ENCODE data around the gene CLDN7. TPM values are rescaled to one million over a fixed set of nuclear protein-coding genes. Genes with fewer than 3 reads are reported as not detected.

The CLDN7 gene
- total RNA-seq, 2 experiments from 2014 or later, result 0.29 TPM; not detected in 1

DNA sequence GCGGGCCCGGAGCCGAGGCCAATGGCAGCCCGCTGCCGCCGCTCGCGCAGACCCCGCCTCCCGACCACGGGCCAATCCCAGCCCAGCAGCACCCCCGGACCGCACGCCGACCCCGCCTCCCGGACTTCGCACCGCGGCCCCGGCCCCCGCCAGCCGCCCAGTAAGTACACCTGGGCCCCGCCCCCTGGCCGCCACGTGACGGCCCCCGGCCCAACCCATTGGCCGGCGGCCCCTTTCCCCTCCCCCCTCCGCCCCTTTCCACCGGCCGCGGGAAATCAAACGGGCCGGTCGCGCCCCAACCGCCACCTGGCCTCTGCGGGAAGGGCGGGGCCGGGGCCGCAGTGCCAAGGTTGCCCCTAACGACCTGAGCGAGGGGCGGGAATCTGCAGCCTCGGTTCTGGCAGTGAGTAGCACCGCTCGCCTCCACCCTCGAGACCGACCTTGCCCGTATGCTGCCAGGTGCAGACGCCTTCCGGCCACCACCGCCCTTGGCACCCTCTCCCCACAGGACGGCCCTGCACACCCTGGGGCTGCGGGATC, 32.4 kb upstream of the CLDN7 start, which contains the start of gene YBX2:
TSS of gene YBX2 (minus strand) at position 26 of the 540 bp plus-strand sequence. CDS start 139 bp downstream, outside the sequence.
- H3K4me3 Mint-ChIP-seq, result peak within 1 kb of the TSS; percentile 73
- peaks cover 26% of the 10 kb centered on the region for H3K4me1 Mint-ChIP-seq
- ChIA-PET CTCF (no interaction called here), POLR2A (no interaction called here)
- H3K36me3 Mint-ChIP-seq (ENCODE audit: low read depth), result no peaks in the 10 kb centered on the region
- peak within 1 kb of the TSS; percentile 85 for H3K27ac Mint-ChIP-seq
- H3K27me3 Mint-ChIP-seq, result peaks cover 40% of the 10 kb centered on the region
- H3K9me3 Mint-ChIP-seq, result no peaks in the 10 kb centered on the region
- DNase-seq, result peak; percentile 72

DNA sequence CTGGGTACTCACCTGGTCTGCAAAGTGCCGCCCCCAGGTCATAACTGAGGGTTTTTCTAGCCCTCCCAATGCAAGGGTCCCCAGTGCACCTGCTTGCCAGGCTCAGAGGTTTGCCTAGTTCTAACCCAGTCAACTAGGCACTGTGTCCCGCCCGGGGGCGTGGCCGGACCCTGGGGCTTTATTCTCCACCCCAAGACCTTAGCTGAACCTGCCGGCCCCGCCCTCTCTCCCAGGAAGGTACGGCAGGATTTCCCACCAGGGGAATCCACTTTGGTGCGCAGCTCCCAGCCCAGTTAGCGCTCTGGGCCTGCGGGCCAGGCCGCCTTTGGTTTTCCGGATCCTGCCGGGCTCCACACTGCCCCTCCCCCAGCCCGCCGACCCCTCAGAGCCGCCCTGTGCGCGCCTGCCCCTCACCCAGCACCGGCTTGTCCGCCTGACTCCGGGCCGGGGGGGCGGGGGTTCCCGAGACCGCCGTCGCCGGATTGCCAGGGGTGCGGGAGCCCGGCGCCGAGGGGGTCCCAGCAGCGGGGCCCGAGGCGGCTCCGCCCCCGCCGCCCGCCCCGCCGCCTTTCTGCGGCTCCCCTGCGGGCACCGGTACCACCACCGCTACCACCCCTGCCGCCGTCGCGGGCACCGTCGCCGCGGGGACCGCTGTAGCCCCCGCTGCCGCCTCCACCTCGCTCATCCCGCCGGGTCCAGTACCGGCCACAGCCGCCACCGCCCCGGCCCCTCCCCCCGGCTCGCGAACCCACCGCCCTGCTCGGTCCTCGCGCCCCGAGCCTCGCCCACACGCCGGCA, 31.7 kb upstream of the CLDN7 start:
- H3K27ac Mint-ChIP-seq, result no peak overlapping the region
- no peaks in the 10 kb centered on the region for H3K36me3 Mint-ChIP-seq (ENCODE audit: low read depth)
- peaks cover 40% of the 10 kb centered on the region for H3K27me3 Mint-ChIP-seq
- H3K4me3 Mint-ChIP-seq, result peak overlapping the region; percentile 41
- ChIA-PET CTCF (interaction anchor here (0.6 to 1.9 kb wide), 6 partner anchors 11 to 255 kb away, joined by 3 to 4 read pairs (median 3); partner anchors contain the start of genes SLC2A4 and TNFSF12), POLR2A (no interaction called here)
- H3K9me3 Mint-ChIP-seq, result no peaks in the 10 kb centered on the region
- no peak for DNase-seq
- peaks cover 26% of the 10 kb centered on the region for H3K4me1 Mint-ChIP-seq

DNA sequence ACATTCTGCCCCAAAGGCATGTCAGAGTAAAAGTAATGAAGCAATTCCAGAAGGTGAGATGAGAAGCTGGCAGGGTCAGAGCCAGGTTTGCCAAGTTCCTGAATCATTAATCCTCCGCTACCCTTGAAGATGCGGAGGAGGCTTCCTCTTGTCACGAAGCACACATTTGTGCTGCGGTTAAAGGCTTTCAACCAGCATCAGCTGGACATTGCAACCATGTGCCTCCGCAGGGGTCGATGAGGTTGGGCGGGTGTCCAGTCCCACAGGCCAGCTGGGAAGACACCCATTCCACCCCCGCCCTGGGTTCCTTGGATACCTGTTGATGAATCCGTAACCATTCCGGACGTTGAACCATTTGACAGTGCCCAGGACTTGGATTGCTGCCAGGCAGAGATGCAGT, 30.9 kb upstream of the CLDN7 start:
- Mint-ChIP-seq H3K9me3 (no peaks in the 10 kb centered on the region), H3K27ac (no peak overlapping the region), H3K27me3 (peaks cover 41% of the 10 kb centered on the region), H3K4me3 (no peak overlapping the region), H3K36me3 (ENCODE audit: low read depth) (no peaks in the 10 kb centered on the region), H3K4me1 (peaks cover 26% of the 10 kb centered on the region)
- DNase-seq, result no peak
- ChIA-PET POLR2A (no interaction called here), CTCF (interaction anchor here (0.6 to 1.9 kb wide), 6 partner anchors 10 to 255 kb away, joined by 3 to 4 read pairs (median 3); partner anchors contain the start of genes CTDNEP1, ELP5, SLC2A4 and TNFSF12)

DNA sequence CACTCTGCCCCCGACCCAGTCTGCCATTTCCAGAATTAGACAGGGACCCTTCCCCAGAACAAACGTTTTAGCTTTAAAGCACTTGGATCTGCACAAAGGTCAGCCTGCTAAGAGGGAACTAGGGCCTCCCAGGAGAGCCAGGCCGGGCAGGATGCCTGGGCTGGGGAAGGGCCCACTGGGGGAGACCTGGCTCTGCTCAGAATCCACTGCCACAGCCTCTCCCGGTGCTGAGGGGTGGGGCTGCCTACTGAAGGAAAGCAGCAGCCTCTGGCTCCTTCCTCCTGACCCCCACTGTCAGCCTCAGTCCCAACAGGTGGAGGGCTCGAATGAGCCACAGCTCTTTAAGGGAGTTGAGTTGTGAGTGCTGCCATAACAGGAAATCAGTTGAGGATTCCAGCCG, 30.5 kb upstream of the CLDN7 start:
- H3K27ac Mint-ChIP-seq, result no peak overlapping the region
- H3K4me1 Mint-ChIP-seq, result peaks cover 26% of the 10 kb centered on the region
- H3K9me3 Mint-ChIP-seq, result no peaks in the 10 kb centered on the region
- POLR2A ChIA-PET, result no interaction called here
- H3K27me3 Mint-ChIP-seq, result peaks cover 46% of the 10 kb centered on the region
- no peak overlapping the region for H3K4me3 Mint-ChIP-seq
- no peak for DNase-seq
- no peaks in the 10 kb centered on the region for H3K36me3 Mint-ChIP-seq (ENCODE audit: low read depth)
- CTCF ChIA-PET, result interaction anchor here (1.1 to 2.1 kb wide), 4 partner anchors 9 to 41 kb away, joined by 3 to 11 read pairs (median 4); partner anchors contain the start of genes CTDNEP1, ELP5 and SLC2A4

DNA sequence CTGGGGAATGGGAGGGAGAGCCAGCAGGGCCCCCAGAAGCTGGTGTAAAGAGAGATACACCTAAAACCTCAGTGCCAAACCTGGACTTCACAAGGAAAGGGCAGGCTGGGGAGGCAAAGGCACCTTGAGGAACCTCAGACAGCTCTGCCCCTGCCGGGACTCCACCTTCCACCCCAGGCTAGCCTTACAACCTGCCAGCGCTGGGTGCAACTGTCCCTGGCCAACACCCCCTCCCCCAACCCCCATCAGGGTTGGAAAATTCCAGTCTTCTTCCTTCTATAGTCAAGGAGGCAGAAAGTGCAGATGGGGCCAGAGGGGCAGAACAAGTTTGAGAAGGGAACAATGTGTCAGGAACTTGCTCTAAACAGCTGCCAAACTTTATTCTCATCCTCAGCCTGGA, 29.9 kb upstream of the CLDN7 start:
- Mint-ChIP-seq H3K27me3 (peaks cover 51% of the 10 kb centered on the region), H3K36me3 (ENCODE audit: low read depth) (no peaks in the 10 kb centered on the region), H3K4me3 (no peak overlapping the region), H3K4me1 (peaks cover 26% of the 10 kb centered on the region), H3K9me3 (no peaks in the 10 kb centered on the region), H3K27ac (no peak overlapping the region)
- ChIA-PET CTCF (interaction anchor here (1.2 to 2.1 kb wide), 3 partner anchors 10 to 40 kb away, joined by 3 to 11 read pairs (median 4); partner anchors contain the start of genes CTDNEP1, ELP5 and SLC2A4), POLR2A (no interaction called here)
- DNase-seq, result no peak

DNA sequence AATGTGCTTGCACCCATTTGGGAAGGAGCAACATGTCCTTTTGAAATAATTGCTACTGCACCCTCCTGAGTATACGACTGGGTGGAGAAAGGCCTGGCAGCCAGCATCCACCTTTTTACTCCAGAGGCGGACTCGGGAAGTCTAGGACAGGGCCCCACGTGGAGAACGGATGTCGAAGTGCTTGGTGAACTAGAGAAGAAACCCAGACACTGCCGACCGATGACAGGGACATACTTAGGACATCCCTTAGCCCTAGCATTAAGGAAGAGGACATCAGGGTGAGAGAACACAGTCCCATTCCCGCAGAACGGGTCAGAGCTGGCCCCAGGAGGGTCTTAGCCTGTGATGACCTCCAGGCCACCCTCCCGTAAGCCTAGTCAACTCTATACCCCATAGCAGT, 28.4 kb upstream of the CLDN7 start:
- Mint-ChIP-seq H3K4me1 (peaks cover 15% of the 10 kb centered on the region), H3K27me3 (peaks cover 59% of the 10 kb centered on the region), H3K27ac (no peak overlapping the region), H3K4me3 (no peak overlapping the region), H3K9me3 (no peaks in the 10 kb centered on the region), H3K36me3 (ENCODE audit: low read depth) (no peaks in the 10 kb centered on the region)
- ChIA-PET POLR2A (no interaction called here), CTCF (interaction anchor here (1.0 to 2.1 kb wide), 3 partner anchors 14 to 70 kb away, joined by 3 to 11 read pairs (median 3); no protein-coding TSS in a partner anchor)
- DNase-seq, result no peak

DNA sequence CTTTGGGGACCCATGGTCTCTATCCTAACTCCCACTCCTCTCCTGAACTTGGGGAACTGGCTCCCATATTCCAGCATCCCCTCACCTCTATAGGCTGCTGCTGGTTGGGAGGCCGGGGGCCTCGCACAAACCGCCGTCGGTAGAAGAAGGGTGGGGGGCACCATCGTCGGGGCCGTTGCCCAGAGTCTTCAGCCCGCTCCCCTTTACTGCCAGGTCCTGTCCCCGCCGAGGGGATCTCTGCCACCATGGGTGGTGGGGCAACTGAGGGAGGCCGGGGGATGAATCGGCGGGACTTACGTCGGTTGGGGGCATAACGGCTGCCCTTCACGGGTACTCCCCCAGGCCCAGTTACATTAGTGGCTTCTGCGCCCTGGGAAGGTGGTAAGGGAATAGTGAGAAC, 27.9 kb upstream of the CLDN7 start:
- no peak overlapping the region for H3K27ac Mint-ChIP-seq

DNA sequence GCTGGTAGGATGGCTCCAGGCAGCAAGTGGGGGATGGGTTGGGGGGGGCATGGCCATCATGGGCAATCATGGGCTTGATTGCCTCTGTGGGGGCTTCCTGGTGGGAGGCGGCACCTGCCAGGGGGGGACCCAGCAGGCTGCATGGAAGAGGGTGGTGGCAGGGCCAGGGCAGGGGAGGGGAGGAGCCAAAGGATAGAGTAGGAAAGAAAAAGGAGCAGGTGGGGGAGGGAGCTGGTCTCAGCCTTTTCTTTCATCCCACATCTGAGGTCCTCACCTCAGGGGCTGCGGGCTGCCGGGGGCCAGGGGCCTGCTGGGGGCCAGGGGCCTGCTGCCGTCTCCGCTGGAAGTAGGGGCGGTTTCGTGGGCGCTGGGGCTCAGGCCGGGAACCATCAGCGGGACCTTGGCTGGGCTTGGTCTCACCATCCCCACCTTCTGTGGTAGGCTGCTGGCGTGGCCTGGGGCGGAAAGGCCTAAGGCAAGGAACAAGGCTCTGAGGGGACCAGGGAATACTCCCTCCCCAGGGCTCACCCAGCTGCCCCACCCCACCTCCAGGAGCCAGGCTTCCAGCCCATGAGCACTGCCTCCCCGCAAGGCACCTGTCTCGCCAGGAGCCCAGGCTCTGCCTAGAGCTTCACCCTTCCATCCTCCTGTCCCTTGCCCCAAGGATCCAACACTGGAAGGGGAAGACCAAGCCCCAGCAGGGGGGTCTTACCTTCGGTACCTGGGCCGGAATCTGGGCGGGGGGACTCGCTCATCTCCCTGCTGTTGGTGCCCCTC, 27.2 kb upstream of the CLDN7 start:
- H3K27ac Mint-ChIP-seq, result no peak overlapping the region
- H3K4me3 Mint-ChIP-seq, result no peak overlapping the region
- H3K9me3 Mint-ChIP-seq, result no peaks in the 10 kb centered on the region
- peaks cover 56% of the 10 kb centered on the region for H3K27me3 Mint-ChIP-seq
- CTCF ChIA-PET, result interaction anchor here (1.4 kb wide), 1 partner anchor 69 kb away, joined by 3 read pairs; no protein-coding TSS in a partner anchor
- H3K36me3 Mint-ChIP-seq (ENCODE audit: low read depth), result no peaks in the 10 kb centered on the region
- DNase-seq, result no peak
- POLR2A ChIA-PET, result interaction anchor here (0.6 kb wide), 1 partner anchor 15 kb away, joined by 3 read pairs; no protein-coding TSS in a partner anchor
- peaks cover 7% of the 10 kb centered on the region for H3K4me1 Mint-ChIP-seq

More for the DNA sequence above, 27.9 kb upstream of the CLDN7 start:
- peaks cover 11% of the 10 kb centered on the region for H3K4me1 Mint-ChIP-seq
- H3K36me3 Mint-ChIP-seq (ENCODE audit: low read depth), result no peaks in the 10 kb centered on the region
- CTCF ChIA-PET, result interaction anchor here (1.4 kb wide), 1 partner anchor 70 kb away, joined by 3 read pairs; no protein-coding TSS in a partner anchor
- DNase-seq, result no peak
- H3K27me3 Mint-ChIP-seq, result peaks cover 60% of the 10 kb centered on the region
- no peaks in the 10 kb centered on the region for H3K9me3 Mint-ChIP-seq
- POLR2A ChIA-PET, result no interaction called here
- H3K4me3 Mint-ChIP-seq, result no peak overlapping the region

DNA sequence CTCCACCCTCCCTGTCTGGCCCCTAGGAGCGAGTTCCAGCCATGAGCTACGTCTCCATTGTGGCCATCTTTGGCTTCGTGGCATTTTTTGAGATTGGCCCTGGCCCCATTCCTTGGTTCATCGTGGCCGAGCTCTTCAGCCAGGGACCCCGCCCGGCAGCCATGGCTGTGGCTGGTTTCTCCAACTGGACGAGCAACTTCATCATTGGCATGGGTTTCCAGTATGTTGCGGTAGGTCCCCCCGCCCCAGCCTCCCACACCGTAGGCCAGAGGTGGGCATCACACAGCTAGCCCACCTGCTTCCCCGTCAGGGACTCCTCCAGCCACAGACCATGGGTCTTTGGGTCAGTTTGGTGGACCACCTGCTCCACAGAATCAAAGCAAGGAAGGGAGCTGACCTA, 23.4 kb upstream of the CLDN7 start:
- DNase-seq, result no peak
- Mint-ChIP-seq H3K27ac (no peak overlapping the region), H3K4me3 (no peak overlapping the region), H3K9me3 (no peaks in the 10 kb centered on the region), H3K4me1 (peaks cover 11% of the 10 kb centered on the region), H3K36me3 (ENCODE audit: low read depth) (no peaks in the 10 kb centered on the region), H3K27me3 (peaks cover 48% of the 10 kb centered on the region)
- CTCF ChIA-PET, result interaction anchor here (0.7 to 3.4 kb wide), 5 partner anchors 11 to 49 kb away, joined by 3 to 26 read pairs (median 4); no protein-coding TSS in a partner anchor
- POLR2A ChIA-PET, result no interaction called here

DNA sequence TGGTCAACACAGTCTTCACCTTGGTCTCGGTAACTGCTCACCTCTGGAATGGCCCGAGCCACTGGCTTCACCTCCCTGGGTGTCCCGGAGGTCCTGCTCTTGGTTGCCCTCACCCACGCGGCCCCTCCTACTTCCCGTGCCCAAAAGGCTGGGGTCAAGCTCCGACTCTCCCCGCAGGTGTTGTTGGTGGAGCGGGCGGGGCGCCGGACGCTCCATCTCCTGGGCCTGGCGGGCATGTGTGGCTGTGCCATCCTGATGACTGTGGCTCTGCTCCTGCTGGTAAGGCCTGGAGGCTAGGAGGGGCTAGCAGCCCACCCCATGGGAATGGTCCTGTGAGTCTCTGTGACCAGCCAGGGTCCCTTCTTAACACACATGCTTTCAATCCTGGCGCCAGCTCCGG, 22.6 kb upstream of the CLDN7 start:
- Mint-ChIP-seq H3K9me3 (no peaks in the 10 kb centered on the region), H3K4me1 (peaks cover 19% of the 10 kb centered on the region), H3K27me3 (peaks cover 45% of the 10 kb centered on the region), H3K4me3 (no peak overlapping the region), H3K27ac (no peak overlapping the region), H3K36me3 (ENCODE audit: low read depth) (no peaks in the 10 kb centered on the region)
- POLR2A ChIA-PET, result no interaction called here
- no peak for DNase-seq
- CTCF ChIA-PET, result interaction anchor here (1.1 to 3.4 kb wide), 3 partner anchors 11 to 21 kb away, joined by 3 to 26 read pairs (median 3); no protein-coding TSS in a partner anchor

DNA sequence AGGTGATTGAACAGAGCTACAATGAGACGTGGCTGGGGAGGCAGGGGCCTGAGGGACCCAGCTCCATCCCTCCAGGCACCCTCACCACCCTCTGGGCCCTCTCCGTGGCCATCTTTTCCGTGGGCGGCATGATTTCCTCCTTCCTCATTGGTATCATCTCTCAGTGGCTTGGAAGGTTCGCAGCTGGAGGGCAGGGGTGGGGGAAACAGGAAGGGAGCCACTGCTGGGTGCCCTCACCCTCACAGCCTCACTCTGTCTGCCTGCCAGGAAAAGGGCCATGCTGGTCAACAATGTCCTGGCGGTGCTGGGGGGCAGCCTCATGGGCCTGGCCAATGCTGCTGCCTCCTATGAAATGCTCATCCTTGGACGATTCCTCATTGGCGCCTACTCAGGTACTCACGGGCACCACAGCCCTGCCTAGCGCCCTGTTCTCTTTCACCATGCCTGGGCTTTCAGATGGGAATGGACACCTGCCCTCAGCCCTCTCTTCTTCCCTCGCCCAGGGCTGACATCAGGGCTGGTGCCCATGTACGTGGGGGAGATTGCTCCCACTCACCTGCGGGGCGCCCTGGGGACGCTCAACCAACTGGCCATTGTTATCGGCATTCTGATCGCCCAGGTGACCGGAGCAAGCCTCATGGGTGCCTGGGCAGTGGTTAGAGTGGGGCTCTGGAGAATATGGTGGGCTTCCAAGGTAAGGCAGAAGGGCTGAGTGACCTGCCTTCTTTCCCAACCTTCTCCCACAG, 21.4 kb upstream of the CLDN7 start:
- H3K27ac Mint-ChIP-seq, result no peak overlapping the region
- POLR2A ChIA-PET, result no interaction called here

More for the DNA sequence above, 21.4 kb upstream of the CLDN7 start:
- H3K9me3 Mint-ChIP-seq, result no peaks in the 10 kb centered on the region
- no peak for DNase-seq
- CTCF ChIA-PET, result interaction anchor here (0.6 to 3.4 kb wide), 7 partner anchors 10 to 405 kb away, joined by 3 to 26 read pairs (median 4); partner anchors contain the start of genes ACADVL, DLG4 and WRAP53
- no peak overlapping the region for H3K4me3 Mint-ChIP-seq
- H3K27me3 Mint-ChIP-seq, result peaks cover 45% of the 10 kb centered on the region
- H3K4me1 Mint-ChIP-seq, result peaks cover 19% of the 10 kb centered on the region
- H3K36me3 Mint-ChIP-seq (ENCODE audit: low read depth), result no peaks in the 10 kb centered on the region

Data from activated CD4-positive, alpha-beta T cell treated with anti-CD3 and anti-CD28 coated beads, Interleukin-2, amount 10 ng/mL, durations not matched to agents 7 days and 5 days (primary cell).